Right renal cortex interstitium (tissue), 3 donors: ENCODE data around the gene RBM25. TPM values are rescaled to one million over a fixed set of nuclear protein-coding genes. Genes with fewer than 3 reads are reported as not detected.
A peak's percentile ranks its signal among the peaks of the same experiment; 100 is the strongest.
"Not testable (repeated sequence)": the region's sequence is repeated elsewhere in the genome, so short reads cannot be mapped to it uniquely, and the experiment has no call there.

Experiments used
- DNase-seq, 3 donors: peaks; one replicate each; pipeline ENCODE4 v3.0.0-alpha.2; 2013; ENCODE audit warnings: low read depth in 3 of 3, low spot score in 2 of 3
- polyA plus RNA-seq, 3 donors: library from polyadenylated mRNA; unstranded; fragments of 120-200 nt; gene quantifications; one replicate each; pipeline ENCODE4 v1.2.1, GENCODE V29; 2013; ENCODE audit not compliant: insufficient read length in 3 of 3

The RBM25 gene
- polyA plus RNA-seq: 100 to 1,000 TPM; 142 to 191 (median 155) TPM

DNA sequence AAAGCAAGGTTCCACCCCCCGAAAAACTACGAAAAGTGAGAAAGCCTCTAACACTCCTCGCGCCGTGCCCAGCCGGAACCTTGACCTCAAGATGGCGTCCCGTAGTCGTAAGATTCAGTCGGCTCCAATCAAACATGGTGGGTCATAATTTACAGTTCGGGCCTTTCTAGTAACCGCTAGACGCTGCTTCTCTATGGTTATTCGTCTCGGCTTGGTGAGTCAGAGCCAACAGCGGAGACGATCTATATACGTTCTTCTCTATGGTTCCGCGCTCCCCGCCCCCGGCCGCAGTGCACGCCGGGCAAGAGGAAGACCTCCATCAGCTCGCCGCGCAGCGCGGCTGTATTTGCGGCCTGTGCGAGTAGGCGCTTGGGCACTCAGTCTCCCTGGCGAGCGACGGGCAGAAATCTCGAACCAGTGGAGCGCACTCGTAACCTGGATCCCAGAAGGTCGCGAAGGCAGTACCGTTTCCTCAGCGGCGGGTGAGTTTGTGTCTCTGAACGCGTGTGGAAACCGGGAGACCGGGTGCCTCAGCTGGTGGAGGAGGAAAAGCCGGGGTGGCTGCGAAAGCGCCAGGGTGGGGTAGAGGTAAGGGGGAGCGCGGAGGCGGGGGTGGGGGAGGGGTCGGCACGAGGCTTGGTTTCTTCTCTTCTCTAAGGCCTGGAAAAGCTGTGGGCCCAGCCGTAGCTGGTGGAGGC is at the start of gene RBM25:
Gene RBM25, plus strand, starts transcription at position 311 of the 698 bp plus-strand sequence. CDS start 13,108 bp downstream, outside the sequence.
- peak; percentile 96 for DNase-seq

DNA sequence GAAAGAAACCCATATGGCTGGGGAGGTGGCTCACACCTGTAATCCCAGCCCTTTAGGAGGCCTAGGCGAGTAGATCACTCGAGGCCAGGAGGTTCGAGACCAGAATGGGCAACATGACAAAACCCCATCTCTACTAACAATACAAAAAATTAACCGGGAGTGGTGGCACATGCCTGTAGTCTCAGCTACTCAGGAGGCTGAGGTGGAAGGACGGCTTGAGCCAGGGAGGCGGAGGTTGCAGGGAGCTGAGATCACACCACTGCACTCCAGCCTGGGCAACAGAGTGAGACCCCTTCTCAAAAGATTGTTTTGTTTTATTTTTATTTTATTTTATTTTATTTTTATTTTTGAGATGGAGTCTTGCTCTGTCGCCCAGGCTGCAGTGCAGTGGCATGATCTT is 47.1 kb upstream of the RBM25 start:
- not testable (repeated sequence) for DNase-seq

DNA sequence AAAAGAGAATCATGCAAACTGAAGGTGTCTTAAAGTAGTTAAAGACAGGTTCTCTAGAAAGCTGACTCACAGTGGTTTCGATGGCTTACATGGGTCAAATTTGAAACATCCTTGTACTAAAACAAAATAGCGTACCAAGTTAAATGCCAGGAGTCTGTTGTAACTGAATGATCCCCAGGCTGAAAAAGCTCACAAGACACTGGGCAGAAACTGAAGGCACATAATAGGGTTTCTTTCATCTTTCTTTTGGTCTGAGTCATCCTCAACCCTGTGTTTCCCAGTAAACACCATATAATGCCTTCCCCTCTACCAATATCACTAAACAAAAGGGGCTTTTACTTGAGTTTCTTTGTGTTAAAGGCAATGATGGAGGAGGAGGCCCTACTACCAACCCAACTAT is 44.2 kb upstream of the RBM25 start:
- no peak for DNase-seq

DNA sequence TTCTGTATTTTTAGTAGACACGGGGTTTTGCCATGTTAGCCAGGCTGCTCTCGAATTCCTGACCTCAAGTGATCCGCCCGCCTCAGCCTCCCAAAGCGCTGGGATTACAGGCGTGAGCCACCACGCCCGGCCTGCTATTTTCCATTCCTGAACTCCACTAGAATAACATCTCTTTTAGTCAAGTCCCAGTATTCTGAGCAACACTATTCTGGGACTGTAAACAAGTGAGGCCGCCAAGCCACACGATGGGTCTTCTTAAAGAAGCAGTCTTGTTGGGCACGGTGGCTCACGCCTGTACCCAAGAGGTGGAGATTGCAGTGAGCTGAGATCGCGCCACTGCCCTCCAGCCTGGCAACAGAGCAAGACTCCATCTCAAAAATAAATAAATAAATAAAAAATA is 42.8 kb upstream of the RBM25 start:
- not testable (repeated sequence) for DNase-seq

DNA sequence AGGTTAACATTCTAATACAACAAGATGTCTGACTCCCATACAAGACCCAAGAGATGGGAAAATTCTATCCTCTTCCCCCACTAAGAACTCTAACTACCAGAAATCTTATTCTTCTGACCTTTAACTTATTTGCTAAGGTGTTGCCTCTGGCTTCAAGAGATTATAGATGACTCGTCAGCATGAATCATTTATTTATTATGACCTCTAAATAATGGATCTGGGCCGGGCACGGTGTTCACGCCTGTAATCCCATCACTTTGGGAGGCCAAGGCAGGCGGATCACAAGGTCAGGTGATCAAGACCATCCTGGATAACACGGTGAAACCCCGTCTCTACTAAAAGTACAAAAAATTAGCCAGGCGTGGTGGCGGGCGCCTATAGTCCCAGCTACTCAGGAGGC is 42.3 kb upstream of the RBM25 start:
- DNase-seq: not testable (repeated sequence)

DNA sequence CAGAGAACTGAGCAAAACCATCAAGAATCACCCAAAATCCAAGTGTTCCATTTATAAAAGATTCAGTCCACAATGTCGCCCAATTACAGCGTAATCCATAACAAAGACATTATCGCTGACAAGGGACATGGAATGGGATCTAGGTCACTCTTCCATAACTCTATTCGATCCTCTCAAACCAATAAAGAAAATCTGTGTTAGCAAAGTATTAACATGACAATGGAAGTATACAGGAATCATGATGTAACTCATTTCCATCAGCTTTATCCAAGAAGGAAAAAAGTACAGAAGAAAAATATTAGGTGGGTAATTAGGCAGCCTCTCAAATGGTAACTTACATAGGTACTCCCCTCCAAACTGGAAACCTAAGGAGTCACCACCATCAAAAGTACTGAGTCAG is 36.3 kb upstream of the RBM25 start:
- DNase-seq: no peak

DNA sequence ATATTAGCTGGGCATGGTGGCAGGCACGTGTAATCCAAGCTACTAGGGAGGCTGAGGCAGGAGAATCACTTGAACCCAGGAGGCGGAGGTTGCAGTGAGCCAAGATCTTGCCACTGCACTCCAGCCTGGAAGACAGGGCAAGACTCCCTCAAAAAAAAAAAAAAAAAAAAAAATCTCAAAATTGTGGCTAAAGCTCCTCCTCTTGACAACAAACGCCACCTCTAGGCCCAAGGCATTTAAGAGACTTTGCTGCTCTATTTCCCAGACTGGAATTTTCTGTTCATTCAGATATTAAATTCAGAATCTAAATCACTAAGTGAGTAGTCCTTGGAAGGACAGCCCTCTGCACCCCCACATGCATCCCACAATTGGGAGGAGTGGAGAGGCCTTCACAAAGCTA is 32.8 kb upstream of the RBM25 start:
- DNase-seq: no peak

DNA sequence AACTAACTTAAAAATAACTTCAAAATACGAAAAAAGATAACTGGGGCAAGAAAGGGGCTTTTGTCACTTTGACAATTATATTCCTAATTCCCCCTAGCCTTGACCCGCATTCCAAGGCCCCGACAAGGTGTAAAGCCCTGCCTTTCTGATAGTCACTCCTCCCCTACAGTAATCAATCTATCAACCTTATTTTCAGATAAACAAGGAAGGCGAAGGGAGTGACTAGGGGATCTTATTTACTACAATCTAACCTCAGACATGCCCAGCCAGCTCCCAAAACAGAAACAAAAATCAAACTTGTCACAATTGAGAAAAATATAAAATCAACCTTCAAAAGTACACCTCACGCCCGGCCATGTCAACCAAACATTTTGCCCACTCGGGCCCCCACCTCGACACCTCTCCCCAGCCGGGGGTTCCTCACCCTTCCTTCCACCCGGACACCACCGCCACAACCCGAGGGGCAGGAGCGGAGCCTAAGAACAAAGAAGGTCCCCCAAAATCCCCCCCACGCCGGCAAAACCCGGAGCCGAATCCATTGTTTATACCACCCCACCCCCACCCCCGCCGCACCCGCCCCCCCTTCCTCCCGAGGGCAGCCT is 32.0 kb upstream of the RBM25 start:
- DNase-seq: no peak

DNA sequence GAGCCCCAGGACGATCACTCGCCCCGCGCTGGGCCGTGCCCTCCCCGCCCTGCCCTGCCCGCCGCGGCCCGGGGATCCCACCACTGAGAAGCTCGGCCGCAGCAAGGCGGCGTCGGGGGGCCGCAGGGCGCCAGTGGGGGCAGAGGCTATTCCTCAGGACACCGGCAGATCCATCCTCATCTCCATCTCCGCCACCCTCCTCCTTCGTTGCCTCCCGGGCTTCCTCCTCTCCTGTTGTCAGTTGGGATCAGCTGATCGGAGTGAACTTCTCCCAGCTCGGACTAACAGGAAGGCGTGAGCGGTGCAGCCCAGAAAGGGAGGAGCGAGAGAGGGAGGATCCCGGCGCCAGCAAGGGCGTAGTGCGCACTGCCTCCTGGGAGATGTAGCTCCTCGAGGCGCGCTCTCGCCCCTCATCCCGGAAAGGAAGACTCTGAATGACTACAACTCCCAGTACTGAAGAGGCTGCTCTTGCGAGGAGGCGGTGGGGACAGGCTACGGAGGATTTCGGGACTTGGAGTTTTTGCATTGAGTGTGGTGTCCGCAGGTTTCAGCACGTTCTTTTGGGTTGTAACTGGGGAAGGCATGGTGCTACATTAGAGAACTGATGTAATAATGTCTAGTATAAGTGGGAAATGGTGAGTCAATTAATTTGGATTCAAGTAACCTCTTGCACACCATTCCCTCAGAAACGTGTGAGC is 31.3 kb upstream of the RBM25 start, which contains the start of gene ZFYVE1:
Gene ZFYVE1, minus strand, starts transcription at position 262 of the 698 bp plus-strand sequence. CDS start 2,598 bp downstream, outside the sequence.
- peak; percentile 87 to 96 (median 93) for DNase-seq

DNA sequence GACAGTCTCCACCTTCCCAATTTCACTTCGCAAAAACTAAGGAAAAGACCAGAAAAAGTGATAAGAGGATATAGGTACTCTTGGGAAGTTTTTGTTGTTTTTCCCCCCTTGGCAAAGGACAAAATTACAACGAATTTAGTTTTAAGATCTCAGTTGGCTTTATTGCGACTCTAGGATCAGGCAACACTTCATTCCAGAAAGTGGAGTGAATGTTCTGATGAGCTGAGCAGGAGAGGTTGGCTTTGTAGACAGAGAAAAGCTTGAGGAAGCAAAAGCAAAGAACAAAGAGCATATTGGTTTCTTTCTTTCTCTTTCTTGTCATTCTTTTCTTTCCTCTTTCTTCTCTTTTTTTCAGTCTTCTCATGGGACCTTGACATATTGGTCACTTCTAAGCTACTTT is 30.8 kb upstream of the RBM25 start:
- DNase-seq: no peak

DNA sequence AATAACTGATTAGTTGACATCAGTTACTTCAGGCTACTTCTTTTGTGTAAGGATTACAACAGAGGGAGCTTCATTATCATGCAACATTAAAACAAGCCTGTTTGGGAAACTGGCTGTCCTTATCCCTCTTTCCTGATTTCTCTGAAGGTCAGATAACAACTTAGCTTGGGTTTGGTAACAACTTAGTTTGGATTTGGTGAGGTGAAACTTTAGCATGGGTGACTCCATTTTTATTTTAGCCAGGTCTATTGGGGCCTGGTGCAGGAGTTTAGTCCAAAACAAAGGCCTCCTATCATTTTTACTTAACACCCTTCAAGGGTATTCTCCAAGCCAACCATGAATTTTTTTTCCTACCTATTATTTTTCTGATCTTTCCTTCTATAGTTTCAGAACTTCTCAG is 30.4 kb upstream of the RBM25 start:
- no peak for DNase-seq

DNA sequence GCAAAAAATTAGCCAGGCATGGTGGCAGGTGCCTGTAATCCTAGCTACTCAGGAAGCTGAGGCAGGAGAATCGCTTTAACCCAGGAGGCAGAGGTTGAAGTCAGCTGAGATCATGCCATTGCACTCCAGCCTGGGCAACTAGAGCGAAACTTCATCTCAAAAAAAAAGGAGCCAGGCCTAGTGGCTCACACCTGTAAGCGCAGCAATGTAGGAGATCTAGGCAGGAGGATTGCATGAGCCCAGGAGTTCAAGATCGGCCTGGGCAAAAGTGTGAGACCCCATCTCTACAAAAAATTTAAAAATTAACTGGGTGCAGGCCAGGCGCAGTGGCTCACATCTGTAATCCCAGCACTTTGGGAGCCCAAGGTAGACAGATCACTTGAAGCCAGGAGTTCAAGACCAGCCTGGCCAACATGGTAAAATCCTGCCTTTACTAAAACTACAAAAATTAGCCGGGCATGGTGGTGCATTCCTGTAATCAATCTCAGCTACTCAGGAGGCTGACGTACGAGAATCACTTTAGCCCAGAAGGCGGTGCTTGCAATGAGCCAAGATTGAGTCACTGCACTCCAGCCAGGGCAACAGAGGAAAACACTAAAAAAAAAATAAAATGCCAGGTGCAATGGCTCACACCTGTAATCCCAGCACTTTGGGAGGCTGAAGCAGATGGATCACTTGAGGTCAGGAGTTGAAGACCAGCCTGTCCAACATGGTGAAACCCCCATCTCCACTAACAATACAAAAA is 21.5 kb upstream of the RBM25 start:
- not testable (repeated sequence) for DNase-seq

DNA sequence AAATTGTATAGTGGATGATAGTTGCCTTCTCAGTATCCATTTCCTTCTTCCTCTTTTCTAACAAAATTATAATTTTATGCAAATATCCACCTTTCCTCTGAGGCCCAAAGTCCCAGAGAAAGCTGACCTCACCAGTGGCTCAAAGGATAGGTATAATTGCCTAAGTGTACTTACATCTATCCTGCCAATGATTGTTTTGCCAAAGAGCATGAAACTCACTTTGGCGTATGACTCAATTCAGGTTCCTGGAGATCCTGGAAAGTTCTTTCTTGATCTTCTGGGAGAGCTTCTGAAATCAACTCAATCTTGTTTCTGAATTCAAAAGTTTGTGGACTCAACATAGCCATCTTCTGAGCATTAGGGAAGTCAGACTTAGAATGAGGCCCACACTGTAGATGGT is 10.5 kb upstream of the RBM25 start:
- DNase-seq: no peak

DNA sequence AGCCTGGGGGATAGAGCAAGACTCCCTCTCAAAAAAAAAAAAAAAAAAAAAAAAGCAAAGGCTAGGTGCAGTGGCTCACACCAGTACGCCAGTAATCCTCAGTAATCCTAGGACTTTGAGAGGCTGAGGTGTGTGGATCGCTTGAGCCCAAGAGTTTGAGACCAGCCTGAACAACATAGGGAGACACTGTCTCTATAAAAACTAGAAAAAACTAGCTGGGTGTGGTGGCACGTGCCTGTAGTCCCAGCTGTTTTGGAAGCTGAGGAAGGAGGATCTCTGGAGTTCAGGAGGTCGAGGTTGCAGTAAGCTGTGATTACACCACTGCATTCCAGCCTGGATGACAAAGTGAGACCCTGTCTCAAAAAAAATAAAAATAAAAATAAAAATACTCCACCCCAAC is 8.9 kb upstream of the RBM25 start:
- DNase-seq: no peak

DNA sequence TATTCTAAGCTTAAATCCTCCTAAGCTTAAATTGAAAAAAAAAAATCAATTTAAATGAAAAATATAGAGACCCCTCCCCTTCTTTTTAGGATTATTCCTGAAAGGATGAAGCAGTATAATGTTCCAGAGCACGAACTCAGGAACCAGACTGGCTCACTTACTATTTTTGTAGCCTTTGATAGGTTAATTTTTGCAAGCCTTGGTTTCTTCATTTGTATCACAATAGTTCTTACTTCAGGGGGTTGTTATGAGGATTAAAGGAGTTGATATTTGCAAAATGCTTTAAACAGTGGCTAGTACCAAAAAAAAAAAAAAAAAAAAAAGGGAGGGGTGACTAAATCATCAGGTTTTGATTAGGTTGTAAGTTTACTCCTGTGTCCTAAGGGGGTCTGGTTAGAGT is 3.1 kb upstream of the RBM25 start:
- no peak for DNase-seq

DNA sequence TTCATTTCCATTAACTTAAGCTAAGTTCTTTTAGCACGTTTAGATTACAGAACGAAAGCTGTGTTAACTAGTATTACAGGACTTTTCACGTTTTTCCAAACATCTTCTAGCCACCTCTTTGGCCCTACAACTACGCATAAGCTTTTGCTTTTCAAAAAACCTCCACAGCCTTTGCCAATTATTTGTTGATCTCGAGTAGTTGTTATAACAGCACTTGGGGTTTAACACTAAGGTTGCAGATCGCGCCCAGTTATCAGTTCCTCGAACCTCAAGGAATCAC is 450 bp upstream of the RBM25 start:
- no peak for DNase-seq

DNA sequence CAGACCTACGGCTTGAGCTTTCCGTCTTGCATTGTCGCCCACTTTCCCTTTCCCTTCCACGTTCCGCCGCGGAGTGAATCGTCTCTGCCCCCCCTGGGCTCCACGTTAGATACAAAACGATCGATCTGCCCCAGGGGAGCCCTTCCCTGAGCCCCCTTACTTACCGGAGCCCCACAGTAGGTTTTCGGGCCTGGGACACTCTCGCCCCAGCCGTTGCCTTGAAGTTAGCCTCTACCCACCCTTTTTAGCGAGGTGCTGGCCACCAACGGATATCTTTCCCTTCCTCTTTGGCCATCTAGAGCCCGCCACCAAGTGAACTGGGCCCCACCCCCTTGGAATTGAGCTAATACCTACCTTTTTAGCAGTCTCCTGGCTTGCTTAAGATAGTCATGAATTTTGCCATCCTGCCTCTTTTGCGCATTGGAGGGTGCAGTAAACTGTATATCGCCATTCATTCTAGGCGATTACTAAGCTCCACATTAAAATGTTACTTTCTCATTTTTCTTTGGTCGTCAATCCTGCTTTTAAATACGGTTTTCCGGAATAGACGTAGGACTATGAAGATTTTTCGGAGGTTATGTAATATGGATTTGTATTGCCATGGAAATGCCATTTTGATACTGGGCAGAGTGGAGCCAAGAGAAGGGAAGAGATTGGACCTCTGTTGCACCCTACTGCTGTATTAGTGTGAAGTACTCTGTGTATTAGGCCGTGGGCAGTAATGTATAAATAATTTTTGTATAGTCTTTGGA is 764 bp downstream of the RBM25 start:
- peak; percentile 16 to 40 (median 25) for DNase-seq

DNA sequence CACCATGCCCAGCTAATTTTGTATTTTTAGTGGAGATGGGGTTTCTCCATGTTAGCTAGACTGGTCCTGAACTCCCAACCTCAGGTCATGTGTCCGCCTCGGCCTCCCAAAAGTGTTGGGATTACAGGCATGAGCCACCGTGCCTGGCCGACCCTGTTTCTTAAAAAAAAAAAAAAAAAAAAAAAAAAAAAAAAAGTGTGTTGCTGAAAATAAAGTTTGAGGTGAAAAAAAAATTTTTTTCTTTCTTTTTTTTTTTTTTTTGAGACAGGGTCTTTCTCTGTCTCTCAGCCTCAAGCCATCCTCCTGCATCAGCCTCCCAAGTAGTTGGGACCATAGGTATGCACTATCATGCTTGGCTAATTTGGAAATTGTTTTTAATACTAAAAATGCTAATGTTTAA is 11.3 kb downstream of the RBM25 start:
- no peak for DNase-seq

DNA sequence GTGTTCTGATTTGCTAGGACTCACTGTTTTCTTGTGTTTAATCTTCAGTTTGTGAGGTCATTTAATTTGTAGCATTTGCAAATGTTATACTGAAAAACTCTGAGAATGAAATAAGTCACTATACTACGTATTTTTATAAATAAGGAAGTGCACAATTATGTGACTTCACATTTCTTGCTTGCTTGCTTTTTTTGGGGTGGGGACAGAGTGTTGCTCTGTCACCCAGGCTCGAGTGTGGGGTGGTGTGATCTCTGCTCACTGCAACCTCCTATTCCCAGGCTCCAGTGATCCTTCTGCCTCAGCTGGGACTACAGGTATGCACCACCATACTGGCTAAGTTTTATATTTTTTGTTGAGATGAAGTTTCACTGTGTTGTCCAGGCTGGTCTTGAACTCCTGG is 32.7 kb downstream of the RBM25 start:
- DNase-seq: no peak

DNA sequence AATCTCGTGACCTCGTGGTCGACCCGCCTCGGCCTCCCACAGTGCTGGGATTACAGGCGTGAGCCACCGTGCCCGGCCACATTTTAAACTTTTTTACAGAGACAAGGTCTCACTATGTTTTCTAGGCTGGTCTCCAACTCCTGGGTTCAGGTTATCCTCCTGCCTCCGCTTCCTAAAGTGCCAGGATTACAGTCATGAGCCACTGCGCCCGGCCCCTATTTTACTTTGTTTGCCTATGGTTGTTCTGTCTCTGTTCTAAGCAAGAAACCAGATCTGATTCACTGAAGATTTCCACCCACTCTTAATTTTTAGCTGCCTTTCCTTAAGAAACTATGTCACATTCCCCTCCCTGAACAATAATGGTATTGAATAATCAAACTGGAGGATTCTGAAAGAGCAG is 39.1 kb downstream of the RBM25 start:
- no peak for DNase-seq

DNA sequence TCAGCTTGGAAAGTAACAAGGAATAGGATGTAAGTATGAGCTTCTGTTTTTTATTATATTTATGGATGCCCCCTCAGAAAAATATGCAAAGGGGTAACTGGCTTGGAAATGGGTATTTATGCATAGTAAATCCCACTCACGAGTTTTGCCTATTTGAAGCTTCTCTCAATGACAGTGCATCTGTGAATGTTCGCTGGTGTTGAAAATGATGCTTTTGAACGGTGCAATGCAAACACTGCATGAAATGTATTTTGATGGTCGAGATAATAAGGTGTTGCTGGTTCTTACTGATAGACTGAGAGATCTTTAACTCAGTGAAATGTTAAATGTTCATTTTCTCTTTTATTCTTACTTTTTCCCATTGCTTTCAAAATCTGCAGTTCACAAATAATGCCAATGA is 42.0 kb downstream of the RBM25 start:
- no peak for DNase-seq
